Measurements from ENCODE around the gene ARHGDIG.

DNA sequence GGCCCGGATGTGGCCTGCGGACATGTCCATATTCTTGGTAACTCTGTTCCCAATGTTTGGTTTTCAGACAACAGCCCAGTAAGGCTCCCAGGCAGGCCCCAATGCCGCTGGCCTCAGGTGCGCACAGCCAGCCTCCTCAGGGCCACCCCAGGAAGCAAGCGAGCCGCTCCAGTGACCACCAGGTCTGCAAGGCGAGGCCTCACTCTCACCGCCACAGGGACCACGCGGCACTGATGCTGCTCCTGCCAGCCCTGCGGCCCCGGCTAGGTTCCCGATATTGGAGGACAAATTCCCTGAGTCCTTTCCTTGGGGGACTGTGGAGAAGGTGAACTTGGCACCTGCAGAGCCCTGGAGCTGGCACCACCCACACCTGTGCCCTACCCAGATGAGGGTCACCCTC lies 21.6 kb downstream of the ARHGDIG start:
- TF ChIP-seq, protein P1, sequence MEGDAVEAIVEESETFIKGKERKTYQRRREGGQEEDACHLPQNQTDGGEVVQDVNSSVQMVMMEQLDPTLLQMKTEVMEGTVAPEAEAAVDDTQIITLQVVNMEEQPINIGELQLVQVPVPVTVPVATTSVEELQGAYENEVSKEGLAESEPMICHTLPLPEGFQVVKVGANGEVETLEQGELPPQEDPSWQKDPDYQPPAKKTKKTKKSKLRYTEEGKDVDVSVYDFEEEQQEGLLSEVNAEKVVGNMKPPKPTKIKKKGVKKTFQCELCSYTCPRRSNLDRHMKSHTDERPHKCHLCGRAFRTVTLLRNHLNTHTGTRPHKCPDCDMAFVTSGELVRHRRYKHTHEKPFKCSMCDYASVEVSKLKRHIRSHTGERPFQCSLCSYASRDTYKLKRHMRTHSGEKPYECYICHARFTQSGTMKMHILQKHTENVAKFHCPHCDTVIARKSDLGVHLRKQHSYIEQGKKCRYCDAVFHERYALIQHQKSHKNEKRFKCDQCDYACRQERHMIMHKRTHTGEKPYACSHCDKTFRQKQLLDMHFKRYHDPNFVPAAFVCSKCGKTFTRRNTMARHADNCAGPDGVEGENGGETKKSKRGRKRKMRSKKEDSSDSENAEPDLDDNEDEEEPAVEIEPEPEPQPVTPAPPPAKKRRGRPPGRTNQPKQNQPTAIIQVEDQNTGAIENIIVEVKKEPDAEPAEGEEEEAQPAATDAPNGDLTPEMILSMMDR (conservative IDR thresholded peaks at IDR 0.05; ENCODE audit: low read length), result no peak
- no peak for TF ChIP-seq EZH2phosphoT487 (IDR thresholded peaks at IDR 0.05; ENCODE audit: borderline replicate concordance, low read depth, low read length)
